Measurements from ENCODE around the gene TBX3.

DNA sequence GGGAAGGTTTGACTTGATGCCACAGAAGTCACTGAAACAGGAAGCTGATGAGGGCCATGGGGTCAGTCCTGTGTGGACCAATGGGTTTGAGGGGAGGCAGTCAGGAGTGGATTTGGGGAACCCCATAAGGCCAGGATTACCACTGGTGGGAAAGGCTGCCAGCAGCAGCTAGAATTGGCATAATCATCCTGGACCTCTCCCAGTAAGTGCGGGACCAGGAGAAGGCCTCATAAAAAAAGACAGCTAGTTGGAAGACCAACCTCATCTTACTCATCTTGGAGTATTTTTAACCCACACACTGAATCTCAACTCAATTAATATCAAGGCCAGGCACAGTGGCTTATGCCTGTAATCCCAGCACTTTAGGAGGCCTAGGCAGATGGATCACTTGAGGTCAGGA, 22.7 kb downstream of the TBX3 start:
- TF ChIP-seq, protein P1, sequence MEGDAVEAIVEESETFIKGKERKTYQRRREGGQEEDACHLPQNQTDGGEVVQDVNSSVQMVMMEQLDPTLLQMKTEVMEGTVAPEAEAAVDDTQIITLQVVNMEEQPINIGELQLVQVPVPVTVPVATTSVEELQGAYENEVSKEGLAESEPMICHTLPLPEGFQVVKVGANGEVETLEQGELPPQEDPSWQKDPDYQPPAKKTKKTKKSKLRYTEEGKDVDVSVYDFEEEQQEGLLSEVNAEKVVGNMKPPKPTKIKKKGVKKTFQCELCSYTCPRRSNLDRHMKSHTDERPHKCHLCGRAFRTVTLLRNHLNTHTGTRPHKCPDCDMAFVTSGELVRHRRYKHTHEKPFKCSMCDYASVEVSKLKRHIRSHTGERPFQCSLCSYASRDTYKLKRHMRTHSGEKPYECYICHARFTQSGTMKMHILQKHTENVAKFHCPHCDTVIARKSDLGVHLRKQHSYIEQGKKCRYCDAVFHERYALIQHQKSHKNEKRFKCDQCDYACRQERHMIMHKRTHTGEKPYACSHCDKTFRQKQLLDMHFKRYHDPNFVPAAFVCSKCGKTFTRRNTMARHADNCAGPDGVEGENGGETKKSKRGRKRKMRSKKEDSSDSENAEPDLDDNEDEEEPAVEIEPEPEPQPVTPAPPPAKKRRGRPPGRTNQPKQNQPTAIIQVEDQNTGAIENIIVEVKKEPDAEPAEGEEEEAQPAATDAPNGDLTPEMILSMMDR (IDR thresholded peaks at IDR 0.05) = no peak
- TF ChIP-seq POLR2A (IDR thresholded peaks at IDR 0.05) = no peak
